Inflammatory macrophage treated with lipopolysaccharide for 4 hours (primary cell): ENCODE data around the gene CPLANE2.

Source experiments
- DNase-seq: peaks from one replicate; pipeline ENCODE4 v3.0.0-alpha.2; 2020

The CPLANE2 gene

GRCh38 chr1:16187748-16188401 lies 49.1 kb downstream of the CPLANE2 start:
- DNase-seq = peak; percentile 55

GRCh38 chr1:16186655-16187235 lies 50.2 kb downstream of the CPLANE2 start:
- DNase-seq = no peak

GRCh38 chr1:16184557-16185303 lies 52.3 kb downstream of the CPLANE2 start:
- no peak for DNase-seq

GRCh38 chr1:16183765-16184556 lies 53.0 kb downstream of the CPLANE2 start:
- no peak for DNase-seq

GRCh38 chr1:16183179-16183578 lies 53.8 kb downstream of the CPLANE2 start:
- peak; percentile 33 for DNase-seq

GRCh38 chr1:16181887-16182719 lies 54.9 kb downstream of the CPLANE2 start:
- DNase-seq = no peak
